Hematopoietic multipotent progenitor cell treated with erythropoietin and hydrocortisone succinate and interleukin-3 and kit ligand, for 15 days (in vitro differentiated cells): ENCODE results near the gene NME4.
"Not testable (repeated sequence)": the region's sequence is repeated elsewhere in the genome, so short reads cannot be mapped to it uniquely, and the experiment has no call there.

Experiments used
- DNase-seq: peaks from one replicate; pipeline ENCODE4 v3.0.0-alpha.2; 2015; ENCODE audit warnings: low spot score

NME4 gene

DNA sequence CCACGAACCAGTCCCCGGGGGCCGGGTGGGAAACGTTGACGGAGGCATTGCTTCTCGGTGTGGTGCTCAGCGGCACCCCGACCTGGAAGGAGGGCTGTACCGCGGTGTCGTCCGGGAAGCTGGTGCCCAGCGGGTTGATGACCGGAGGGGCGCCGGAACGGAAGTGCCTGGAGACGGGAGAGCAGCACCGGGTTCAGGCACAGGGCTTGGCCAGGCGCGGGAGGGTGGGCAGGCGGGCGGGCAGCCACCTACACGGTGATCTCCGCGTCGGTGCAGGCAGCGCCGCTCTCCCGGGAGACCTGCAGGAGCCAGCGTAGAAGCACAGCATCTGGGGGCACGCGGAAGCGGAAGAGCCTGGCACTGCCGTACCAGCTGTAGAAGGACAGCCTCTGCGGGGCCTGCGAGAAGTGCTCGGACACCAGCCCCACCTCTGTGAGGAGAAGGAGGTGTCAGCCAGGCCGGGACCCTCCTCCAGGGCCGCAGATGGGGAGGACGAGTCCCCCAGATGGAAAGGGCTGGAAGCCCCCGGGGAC lies 19.5 kb upstream of the NME4 start:
- DNase-seq = no peak

DNA sequence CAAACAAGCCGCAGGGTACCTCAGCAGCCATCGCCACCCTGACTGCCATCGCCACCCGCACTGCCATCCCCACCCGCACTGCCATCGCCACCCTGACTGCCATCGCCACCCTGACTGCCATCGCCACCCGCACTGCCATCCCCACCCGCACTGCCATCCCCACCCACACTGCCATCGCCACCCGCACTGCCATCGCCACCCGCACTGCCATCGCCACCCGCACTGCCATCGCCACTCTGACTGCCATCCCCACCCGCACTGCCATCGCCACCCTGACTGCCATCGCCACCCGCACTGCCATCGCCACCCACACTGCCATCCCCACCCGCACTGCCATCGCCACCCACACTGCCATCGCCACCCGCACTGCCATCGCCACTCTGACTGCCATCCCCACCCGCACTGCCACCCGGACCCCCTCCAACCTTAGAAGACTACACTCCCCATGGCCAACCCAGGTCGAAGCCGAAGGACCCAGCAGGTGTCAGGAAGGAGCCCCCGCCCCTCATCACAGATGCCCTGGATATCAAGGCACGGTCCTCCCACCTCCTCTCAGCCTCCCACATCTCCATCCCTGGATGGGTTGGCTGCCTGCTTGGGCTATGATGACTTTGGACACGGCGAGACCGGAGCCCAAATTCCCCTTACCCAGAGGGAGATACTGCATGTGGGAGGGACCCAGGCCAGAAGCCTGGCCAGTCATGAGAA lies 18.7 kb upstream of the NME4 start:
- not testable (repeated sequence) for DNase-seq

DNA sequence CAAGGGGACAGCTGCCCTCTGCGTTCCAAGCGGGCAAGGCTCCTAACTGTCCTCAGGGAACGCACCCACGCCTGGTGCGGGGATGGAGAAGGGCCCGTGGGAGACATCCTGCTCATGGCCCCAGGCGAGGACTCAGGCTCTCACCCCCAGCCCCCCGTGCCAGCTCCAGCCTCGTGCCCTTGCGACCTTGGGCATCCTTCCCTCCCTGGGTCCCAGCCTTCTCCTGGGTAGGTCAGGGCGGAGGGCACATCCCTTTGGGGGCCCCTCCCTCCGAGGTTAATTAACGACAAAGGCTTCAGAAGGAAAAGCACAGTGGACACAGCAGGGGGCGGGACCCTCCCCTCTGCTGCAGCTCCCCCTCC lies 18.2 kb upstream of the NME4 start:
- no peak for DNase-seq

DNA sequence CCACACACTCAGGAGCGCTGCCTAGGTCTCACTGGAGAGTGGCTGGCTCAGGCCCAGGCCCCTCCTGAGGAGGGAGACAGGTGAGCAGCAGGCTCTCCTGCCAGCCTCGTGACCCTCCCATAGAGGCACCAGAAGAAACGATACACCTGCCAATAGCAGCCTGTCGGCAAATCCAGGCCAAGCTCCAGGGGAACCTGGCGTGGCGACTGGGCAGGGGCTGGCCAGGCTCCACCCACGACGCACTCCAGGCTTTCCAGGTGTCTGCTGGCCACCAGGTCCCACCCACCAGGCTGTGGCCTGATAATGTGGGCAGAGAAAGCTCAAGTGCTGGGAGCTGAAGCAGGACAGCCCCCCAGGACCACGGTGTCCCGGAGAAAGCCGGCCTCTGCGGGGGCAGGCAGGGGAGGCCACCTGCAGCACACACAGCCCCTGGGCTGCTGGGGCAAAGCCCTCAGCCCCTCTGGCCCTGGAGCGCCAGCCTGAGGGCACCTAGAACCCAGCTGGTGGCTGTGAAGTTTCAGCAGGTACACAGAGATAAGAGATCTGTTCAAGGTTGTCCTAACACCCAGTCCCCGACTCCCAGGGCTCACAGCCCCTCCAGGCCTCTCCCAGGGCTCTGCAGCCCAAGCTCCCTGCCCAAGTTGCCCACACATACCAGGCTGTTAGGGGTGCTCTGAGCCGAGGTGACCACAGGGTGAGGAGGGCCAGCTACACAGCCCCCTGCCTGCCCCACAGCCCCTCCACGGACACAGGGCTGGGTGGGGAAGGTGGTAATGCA lies 17.6 kb upstream of the NME4 start:
- no peak for DNase-seq

DNA sequence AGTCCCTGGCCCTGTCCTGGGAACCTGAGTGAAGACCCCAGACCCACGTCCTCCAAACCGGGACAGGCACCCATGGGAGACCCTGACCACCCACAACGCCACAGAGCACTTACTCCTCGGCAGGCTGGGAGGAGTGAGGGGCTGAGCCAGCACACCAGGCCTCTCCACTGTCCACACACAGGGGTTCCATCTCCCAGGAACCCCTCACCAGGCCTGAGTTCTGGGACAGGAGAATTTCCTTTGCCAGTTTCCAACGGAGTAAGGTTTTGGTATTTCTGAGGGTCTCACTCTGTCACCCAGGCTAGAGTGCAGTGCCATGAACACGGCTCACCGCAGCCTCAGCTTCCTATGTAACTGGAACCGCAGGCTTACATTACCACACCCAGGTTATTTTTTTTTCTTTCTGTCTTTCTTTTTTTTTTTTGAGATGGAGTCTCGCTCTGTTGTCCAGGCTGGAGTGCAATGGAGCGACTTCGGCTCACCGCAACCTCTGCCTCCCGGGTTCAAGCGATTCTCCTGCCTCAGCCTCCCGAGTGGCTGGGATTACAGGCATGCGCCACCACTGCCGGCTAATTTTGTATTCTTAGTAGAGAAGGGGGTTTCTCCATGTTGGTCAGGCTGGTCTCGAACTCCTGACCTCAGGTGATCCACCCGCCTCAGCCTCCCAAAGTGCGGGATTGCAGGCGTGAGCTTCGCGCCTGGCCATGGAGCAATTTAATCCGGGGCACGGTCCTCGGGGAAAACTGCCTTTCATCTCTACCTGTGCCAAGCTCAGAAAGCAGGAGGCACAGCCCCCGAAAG lies 16.8 kb upstream of the NME4 start:
- no peak for DNase-seq

DNA sequence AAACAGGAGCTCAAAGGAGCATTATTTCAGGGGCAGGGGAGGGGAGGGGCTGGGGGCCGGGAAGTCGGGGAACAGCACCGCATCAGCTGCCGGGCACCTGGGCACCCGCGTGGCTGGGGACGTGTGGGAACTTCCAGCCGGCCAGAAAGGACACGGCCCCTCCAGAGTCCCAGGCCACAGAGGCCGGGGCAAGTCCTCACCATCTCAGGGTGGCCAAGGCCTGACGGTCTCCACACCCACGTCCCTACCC lies 16.3 kb upstream of the NME4 start:
- no peak for DNase-seq

DNA sequence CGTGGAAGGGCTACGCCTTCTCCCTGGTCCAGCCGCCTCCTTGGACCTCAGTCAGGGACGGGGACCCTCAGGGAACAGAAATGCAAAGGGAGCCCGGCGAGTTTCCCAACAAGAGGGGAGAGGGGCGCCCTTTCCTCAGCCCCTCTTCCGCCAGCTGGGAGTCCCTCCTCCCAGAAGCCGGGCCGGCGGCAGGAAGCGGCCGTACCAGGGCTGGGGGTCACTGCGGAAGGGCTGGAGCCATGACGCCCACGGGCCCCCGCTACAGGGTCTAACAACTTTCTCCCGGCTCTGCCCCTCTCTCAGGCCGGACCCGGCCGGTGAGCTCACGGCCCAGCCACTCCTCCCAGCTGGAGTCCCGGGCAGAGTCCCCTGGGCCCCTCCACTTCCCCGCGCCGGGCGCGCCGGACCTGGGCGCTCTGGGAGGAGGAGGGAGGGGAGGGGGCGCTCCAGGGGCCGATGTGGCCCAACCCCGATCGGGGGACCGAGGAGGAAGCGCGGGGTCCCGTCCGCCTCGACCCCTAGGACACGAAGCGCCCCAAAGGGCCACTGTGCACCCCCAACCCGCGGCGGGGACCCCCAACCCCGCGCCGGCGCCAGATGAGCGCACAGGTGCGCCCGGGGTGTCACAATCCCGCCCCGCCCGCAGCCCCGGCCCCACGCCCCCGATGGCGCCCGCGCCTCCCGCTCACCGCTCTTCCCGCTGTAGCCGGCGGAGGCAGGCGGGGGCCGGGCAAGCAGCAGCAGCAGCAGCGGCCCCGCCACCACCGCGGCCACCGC lies 15.8 kb upstream of the NME4 start:
- no peak for DNase-seq

DNA sequence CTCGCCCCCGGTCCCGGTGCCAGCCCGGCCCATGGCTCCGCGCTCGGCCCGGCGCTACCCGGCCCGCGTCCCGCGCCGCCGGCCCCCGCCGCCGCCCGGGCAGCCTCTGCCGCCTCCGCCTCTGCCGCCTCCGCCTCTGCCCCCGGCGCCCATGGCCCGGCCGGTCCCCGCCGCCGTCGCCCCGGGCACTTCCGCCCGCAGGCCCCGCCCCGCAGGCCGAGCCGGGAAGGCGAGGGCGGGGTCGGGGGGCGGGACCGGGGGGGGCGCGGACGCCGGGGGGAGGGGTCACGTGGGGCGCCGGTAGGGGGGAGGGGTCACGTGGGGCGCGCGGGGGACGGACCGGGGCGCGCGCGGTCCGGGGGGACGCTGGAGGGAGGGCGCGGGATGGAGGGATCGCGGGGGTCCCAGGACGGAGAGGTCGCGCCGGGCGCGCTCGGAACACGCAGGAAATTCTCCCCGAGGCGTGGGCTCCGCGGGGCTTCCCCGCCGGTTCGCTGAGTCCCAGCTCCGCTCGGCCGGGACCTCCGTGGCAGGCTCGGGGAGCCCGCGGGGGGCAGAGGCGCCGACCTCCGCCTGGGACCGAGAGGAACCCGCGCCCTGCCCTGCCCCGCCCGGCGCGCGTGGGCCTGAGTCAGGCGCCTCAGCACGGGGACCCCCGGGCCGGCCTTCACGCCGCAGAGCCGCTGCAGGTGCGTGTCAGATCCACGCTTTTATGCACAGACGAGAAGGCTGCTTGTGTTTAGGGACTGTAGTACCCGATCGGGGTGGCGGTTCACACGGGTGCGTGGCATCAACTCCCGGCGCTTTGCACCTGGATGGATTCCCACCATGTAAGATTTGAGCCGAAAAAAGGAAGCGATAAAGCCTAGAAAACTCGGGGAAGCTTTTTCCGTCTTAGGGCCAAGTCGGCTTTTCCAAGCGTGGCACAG lies 14.9 kb upstream of the NME4 start, which contains the start of gene PGAP6:
PGAP6 (minus strand) TSS at position 190 of the 929 bp plus-strand sequence; CDS start at position 33, 157 bp downstream.
- peak; percentile 73 for DNase-seq

DNA sequence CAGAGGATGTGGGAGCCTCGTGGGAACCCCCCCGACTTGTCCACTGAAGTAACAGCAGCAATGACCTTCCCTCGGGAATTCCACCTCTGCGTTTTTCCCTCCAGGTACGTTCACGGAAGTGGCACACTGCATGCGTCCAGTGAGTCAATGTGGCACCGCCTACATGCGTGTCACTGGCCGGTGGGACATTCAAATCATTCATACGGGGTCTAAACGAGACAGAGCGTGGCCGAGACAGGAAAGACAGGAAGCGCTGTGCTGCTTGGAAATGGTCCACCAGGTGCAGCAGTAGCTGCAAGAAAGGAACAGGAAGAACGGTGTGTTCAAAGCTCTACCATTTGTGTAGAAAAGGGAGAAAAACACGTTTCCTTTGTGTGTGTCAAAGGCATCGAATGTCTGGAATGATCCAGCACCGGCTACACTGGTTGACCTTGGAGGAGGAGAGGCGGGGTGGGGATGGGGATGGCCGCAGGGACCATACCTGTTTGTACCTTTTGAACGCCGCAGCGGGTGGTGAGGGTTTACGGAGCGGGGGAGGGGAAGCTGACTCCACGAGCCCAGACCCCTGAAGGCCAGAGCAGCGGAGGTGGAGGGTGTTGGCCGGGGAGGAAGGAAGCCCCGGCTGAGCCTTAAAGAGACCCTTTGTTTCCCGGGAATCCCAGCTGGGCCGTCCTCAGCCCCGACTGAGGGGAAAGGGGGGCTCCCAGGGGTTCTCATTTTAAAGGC lies 13.5 kb upstream of the NME4 start:
- no peak for DNase-seq

DNA sequence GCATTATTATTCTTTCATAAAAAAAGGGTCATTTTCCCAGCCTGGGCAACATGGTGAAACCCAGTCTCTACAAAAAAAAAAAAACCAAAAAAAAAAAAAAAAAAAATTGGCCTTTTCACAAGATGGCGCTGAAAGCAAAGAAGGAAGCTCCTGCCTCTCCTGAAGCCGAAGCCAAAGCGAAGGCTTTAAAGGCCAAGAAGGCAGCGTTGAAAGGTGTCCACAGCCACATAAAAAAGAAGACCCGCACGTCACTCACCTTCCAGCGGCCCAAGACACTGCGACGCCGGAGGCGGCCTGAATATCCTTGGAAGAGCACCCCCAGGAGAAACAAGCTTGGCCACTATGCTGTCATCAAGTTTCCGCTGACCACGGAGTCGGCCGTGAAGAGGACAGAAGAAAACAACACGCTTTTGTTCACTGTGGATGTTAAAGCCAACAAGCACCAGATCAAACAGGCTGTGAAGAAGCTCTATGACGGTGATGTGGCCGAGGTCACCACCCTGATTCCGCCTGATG lies 10.3 kb upstream of the NME4 start:
- DNase-seq = peak; percentile 34

DNA sequence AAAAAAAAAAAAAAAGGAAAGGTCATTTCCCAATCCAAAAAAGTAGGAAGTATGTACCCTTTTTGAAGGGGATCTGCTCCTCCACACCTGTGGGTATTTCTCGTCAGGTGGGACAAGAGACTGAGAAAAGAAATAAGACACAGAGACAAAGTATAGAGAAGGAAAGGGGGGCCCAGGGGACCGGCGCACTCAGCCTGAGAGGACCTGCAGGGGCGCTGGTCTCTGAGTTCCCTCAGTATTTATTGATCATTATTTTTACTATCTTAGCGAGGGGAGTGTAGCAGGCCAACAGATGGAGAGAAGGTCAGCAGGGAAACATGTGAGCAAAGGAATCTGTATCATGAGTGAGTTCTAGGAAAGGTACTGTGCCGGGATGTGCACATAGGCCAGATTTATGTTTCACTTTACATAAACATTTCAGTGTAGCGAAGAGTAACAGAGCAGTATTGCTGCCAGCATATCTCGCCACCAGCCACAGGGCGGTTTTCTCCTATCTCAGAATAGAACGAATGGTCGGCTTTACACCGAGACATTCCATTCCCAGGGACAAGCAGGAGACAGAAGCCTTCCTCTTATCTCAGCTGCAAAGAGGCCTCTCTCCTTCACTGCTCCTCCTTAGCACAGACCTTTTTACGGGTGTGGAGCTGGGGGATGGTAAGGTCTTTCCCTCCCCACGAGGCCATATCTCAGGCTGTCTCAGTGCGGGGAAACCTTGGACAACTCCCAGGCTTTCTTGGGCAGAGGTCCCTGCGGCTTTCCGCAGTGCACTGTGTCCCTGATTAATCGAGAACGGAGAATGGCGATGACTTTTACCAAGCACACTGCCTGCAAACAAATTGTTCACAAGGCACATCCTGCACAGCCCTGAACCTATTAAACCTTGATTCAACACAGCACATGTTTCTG lies 9.0 kb upstream of the NME4 start:
- peak; percentile 47 for DNase-seq

DNA sequence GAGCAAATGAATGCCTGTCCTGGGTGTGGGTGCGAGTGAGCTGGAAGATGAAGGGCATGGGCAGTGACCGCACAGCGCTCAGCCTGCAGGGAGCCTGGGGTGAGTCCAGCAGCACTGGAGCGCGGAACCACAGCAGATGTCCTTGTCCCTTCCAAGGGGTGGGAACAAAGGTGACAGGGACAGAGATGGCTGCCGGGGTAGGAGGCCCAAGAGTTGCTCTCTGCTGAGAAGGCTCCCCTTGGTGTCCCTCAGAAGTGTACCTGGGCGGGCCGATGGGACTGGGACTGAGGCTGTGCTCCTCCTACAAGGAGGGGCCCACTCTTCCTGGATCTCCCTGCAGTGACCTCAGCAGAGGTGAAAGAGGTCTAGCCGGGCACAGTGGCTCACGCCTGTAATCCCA lies 7.6 kb upstream of the NME4 start:
- DNase-seq = no peak

DNA sequence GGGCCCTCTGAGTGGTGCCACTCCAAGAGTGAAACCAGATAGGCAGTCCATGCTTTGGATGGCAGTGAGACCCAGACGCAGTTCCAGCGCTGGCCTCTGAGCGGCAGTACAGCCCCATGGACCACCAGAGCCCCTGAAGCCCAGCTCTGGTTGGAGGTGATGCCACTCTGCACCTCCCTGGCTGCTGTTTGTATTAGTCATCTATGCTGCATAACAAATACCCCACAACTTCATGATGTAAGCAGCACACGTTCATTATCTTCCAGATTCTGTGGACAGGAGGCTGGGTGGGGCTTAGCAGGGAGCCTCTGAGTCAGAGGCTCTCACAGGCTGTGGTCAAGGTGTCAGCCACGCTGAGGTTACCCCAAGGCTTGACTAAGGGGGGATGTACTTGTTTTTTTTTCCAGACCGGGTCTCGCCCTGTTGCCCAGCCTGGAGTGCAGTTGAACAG lies 5.1 kb upstream of the NME4 start:
- DNase-seq = peak; percentile 71

DNA sequence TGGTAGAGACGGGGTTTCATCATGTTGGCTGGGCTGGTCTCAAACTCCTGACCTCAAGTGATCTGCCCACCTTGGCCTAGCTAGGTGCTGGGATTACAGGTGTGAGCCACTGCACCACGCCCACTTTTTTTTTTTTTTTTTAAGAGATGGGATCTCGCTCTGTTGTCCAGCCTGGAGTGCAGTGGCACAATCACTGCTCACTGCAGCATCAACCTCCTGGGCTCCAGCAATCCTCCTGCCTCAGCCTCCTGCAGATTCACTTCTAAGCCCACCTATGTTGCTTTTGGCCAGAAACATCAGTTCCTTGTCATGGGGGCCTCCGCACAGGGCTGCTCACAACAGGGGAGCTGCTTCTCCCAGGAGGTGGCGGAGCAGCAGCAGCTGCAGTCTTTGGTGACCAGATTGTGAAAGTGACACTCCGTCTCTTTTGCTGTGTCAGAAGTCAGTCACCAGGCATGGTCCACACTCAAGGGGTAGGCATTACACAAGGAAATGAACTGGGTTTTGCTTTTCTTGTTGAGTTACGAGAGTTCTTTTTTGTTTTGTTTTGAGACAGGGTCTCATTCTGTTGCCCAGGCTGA lies 4.5 kb upstream of the NME4 start:
- peak; percentile 19 for DNase-seq

DNA sequence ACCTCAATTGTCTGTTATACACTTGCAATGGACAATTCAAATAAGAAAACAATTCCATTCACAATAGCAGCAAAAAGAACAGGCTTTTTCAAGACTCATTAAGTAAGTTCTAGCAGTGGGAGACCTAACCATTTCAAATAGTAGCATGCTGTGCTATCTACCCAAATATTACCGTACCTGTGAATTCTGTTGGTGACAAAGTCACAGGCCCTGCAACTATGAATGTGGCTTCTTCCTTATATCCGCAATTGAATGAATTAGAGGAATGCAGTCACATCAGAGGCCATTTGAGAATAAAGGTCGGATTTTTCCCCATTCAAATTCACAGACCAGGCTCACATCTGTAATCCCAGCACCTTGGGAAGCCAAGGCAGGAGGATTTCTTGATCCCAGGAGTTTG lies 800 bp upstream of the NME4 start:
- peak; percentile 7 for DNase-seq

DNA sequence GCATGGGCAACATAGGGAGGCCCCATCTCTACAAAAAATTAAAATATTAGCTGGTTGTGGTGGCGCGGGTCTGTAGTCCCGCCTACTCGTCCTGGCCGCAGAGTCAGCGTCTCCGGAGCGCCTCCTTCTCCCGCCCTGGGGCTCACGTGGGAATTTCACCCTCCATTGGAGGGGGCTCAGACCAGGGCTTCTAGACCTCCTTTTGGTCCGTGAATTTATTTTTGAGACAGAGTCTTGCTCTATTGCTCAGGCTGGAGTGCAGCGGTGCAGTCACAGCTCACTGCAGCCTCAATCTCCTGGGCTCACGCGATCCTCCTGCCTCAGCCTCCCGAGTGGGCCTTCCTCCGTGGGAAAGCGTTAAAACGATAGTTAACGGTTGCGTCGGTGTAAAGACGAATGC lies 394 bp upstream of the NME4 start:
- DNase-seq = peak; percentile 34

DNA sequence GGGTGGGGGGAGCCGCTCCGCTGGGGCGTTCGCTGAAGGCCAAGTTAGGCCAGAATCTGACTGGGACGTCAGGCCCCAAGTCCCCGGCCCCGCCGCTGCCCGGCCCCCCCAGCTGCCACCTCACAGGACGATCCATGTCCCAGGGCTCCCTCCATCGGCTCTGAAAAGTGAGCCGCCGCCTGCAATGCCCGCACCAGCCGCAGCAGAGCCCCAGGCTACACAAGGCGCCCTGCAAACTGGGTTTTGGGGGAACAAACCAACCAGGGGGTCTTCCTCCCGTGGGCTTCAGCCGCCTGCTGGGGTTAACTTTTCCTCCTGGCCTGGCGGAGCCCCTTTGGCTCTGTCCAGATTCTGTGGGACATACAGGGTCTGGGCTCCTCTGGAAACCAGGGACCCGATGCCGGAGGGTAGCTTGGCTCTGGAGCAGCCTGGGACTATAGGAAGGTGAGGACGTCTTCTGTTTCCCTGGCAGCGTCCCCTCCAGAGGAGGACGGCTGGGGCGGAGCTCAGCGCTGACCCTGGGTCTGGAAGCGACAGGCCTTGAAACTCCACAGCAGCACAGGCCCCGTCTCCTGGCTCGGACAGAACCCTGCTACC lies 835 bp downstream of the NME4 start:
- peak; percentile 71 for DNase-seq
